Activated effector memory CD4-positive, alpha-beta T cell treated with Interleukin-2 at 50 U/mL for 16 hours (primary cell): ENCODE measurements around the gene EIF4A3.
"Not testable (repeated sequence)": the region's sequence is repeated elsewhere in the genome, so short reads cannot be mapped to it uniquely, and the experiment has no call there.

Source experiments
- DNase-seq: peaks from one replicate; pipeline ENCODE4 v3.0.0-alpha.2; 2020

EIF4A3 gene

GRCh38 chr17:80097844-80098691, 48.9 kb downstream of the EIF4A3 start:
- no peak for DNase-seq

GRCh38 chr17:80097127-80097621, 49.8 kb downstream of the EIF4A3 start:
- no peak for DNase-seq

DNA sequence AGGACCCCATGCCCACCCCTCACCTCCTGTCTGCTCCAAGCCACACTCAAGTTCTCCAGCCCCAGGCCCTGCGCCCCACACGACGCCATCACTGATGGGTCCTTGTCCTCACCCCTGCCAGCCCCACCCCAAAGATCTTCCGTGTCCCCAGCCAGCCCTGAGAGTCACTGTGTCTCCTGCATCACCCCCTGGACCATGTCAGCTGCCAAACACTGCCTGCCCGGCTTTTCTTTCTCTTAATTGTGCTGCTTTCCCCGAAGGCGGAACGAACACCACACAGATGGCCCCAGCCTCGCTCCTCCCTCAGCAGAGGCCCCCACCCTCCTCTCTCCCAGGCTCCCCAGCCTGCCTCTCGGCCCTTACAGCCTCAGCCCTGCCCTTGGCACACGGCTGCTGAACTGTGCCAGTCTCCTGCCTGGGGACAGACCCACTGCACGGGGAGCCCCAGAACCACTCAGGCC, 50.3 kb downstream of the EIF4A3 start:
- DNase-seq, result no peak

DNA sequence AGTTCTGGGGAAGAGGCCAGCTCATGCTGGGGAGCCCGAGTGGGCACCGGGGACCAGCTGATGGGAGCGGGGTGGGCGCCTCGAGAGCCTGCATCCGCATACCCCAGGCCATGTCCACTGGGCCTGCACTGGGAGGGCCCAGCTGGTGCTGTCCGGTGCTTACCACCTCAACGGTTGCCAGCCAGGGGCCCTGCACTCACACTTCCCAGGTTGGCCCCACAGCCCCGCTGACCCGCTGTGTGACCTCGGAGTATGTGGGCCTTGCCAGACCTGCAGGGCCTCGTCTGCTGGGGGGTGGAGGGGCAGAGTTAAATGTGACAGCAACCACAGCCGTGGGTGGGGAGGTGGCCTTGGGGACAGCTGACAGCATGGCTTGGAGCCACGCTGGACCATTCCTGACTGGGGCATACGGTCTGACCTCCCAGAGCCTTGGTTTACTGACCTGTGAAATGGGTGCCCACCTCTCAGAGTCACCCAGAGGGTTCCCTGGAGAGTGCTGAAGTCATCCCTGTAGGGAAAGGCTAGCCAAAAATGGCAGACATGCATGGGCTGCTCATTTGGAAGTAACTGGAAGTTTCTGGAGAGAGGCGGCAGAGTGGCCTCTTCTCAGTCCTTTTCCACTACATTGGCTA, 51.0 kb downstream of the EIF4A3 start:
- no peak for DNase-seq

DNA sequence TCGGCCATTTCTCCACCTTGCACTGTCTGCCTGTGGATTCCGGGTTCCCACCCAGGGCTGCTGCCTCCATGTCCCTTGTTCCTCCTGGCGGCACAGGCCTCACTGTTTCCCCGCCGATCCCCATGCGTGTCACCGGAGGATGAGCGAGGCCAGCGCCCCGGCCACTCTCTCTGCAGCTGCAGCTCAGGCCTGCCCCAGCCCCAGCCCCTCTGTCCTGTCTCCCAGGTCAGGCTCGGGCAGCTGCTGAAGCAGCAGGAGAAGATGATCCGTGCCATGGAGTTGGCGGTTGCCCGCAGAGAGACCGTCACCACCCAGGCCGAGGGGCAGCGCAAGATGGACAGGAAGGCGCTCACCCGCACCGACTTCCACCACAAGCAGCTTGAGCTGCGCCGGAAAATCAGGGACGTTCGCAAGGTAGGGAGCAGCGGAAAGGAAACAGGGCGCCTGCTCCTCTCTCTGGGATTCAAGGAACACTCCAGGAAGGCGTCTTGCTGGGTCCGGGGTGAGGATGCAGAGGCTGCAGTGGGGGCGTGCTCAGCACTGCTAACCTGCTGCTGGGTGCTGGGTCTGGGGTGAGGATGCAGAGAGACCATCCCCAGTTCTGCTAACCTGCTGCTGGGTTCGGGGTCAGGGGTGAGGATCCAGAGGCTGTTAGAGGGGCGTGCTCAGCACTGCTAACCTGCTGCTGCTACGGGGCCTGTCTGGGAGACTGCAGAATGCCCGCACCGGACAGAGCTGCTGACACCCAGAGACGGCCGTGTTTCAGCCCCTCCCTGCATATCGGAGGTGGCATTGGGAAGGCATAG, 51.7 kb downstream of the EIF4A3 start:
- DNase-seq, result no peak

DNA sequence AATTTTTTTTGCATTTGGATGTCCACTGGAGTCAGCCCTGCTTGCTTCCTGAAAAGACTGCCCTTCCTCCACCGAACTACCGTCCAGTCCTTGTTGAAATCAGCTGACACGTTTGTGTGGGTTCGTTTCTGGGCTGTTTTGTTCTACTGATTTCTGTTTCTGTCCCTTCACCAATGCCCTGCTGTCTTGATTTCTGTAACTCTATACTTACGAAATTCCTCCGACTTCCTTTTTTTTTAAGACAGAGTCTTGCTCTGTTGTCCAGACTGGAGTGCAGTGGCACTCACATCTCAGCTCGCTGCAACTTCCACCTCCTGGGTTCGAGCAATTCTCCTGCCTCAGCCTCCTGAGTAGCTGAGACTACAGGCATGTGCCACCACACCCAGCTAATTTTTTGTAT, 54.0 kb downstream of the EIF4A3 start:
- DNase-seq, result no peak

GRCh38 chr17:80091376-80091775, 55.6 kb downstream of the EIF4A3 start:
- DNase-seq, result no peak

DNA sequence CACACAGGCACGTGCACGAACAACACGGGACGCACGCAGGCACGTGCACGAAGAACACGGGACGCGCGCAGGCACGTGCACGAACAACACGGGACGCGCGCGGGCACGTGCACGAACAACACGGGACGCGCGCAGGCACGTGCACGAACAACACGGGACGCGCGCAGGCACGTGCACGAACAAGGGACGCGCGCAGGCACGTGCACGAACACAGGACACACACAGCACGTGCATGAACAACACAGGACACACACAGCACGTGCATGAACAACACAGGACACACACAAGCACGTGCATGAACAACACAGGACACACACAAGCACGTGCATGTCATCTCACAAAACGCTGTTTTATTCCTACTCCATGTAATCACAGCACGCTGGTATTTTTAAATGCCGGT, 56.8 kb downstream of the EIF4A3 start:
- DNase-seq, result not testable (repeated sequence)

- no peak for DNase-seq
These were observed 57.2 kb downstream of the EIF4A3 start for GRCh38 chr17:80089762-80090161.

- DNase-seq, result no peak
These were observed 59.3 kb downstream of the EIF4A3 start for GRCh38 chr17:80087346-80088265.

- DNase-seq, result no peak
These were observed 60.3 kb downstream of the EIF4A3 start for GRCh38 chr17:80086616-80087015.

- DNase-seq, result no peak
These were observed 60.8 kb downstream of the EIF4A3 start for GRCh38 chr17:80086081-80086480.

DNA sequence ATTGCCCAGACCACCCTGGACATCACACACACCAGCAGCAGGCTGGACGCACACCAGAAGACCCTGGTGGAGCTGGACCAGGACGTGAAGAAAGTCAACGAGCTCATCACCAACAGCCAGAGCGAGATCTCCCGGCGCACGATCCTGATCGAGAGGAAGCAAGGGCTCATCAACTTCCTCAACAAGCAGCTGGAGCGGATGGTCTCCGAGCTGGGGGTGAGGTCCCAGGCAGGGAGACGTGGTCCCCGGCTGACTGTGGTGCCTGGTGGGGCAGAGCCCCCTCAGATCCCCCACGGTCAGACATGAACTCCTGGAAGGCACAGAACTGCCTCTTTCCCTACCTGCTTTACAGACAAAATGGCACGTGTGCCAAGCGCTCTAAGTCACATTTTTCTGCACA, 62.2 kb downstream of the EIF4A3 start:
- DNase-seq, result no peak
